Panc1 (cell line): Measurements from ENCODE around the gene MRPL43. TPM values are rescaled to one million over a fixed set of nuclear protein-coding genes. Genes with fewer than 3 reads are reported as not detected.

Source experiments
- ATAC-seq: fragments of 200-7000 bp; cut with Tn5 transposase; 2 replicates; pipeline ENCODE4 v1.9.1; 2020; ENCODE audit warnings: mild to moderate bottlenecking, moderate library complexity
- BruUV-seq: library from RNA; stranded (reverse); fragments of 400-500 nt; replicated peaks from 2 replicates; lab custom pipeline; 2021; lab: Mats Ljungman, UMichigan
- CTCF ChIA-PET: fragments of 300-600 bp; sonication (Branson Sonifier 250); formaldehyde crosslinking; loops from one replicate; lab custom pipeline; 2022; ENCODE audit warnings: antibody characterized with exemption; lab: Charles Lee
- POLR2A ChIA-PET: fragments of 300-600 bp; sonication (Branson Sonifier 250); formaldehyde crosslinking; loops from one replicate; lab custom pipeline; 2022; ENCODE audit warnings: antibody characterized with exemption; lab: Charles Lee
- DNase-seq: peaks from one replicate; pipeline ENCODE4 v3.0.0-alpha.2; 2010; ENCODE audit warnings: low read depth, low spot score
- H3K27ac ChIP-seq: 2 replicates; pipeline ENCODE4 v1.5.1; 2011; ENCODE audit warnings: mild to moderate bottlenecking, low read length, inconsistent platforms
- H3K27me3 ChIP-seq: fragments of 200-500 bp; sonication (Bioruptor generic); 2 replicates; pipeline ENCODE4 v1.6.0; 2014; ENCODE audit warnings: low read length, inconsistent platforms; ENCODE audit not compliant: control insufficient read depth, insufficient read depth
- H3K36me3 ChIP-seq: fragments of 200-500 bp; sonication (Bioruptor generic); 2 replicates; pipeline ENCODE4 v1.5.1; 2014; ENCODE audit warnings: inconsistent platforms, mild to moderate bottlenecking, low read length, moderate library complexity; ENCODE audit not compliant: control insufficient read depth, insufficient read depth
- H3K4me1 ChIP-seq: 2 replicates; pipeline ENCODE4 v1.5.1; 2011; ENCODE audit warnings: inconsistent platforms, mild to moderate bottlenecking, low read length, moderate library complexity; ENCODE audit not compliant: control insufficient read depth, insufficient read depth
- H3K4me3 ChIP-seq, 2 experiments: 2 replicates each; pipeline ENCODE4 v1.5.1; 2011 to 2012; ENCODE audit warnings: low read depth in 2 of 2, low read length in 2 of 2, mild to moderate bottlenecking in 2 of 2, inconsistent platforms in 1 of 2, moderate library complexity in 1 of 2
- H3K9me3 ChIP-seq: fragments of 200-500 bp; sonication (Bioruptor generic); 2 replicates; pipeline ENCODE4 v1.5.1; 2014; ENCODE audit warnings: low read depth, mild to moderate bottlenecking, inconsistent platforms, low read length, moderate library complexity; ENCODE audit not compliant: control insufficient read depth, insufficient read depth
- POLR2AphosphoS5 ChIP-seq: IDR thresholded peaks from 2 replicates; pipeline ENCODE4 v1.6.1; 2012; ENCODE audit warnings: mild to moderate bottlenecking, low read depth, low read length, moderate library complexity
- SIN3A ChIP-seq: IDR thresholded peaks from 2 replicates; pipeline ENCODE4 v1.6.1; 2012; ENCODE audit warnings: low read depth, mild to moderate bottlenecking, low read length, moderate library complexity, borderline replicate concordance; ENCODE audit not compliant: insufficient read depth
- TCF7L2 ChIP-seq: IDR thresholded peaks from 2 replicates; pipeline ENCODE4 v1.6.1; 2011; ENCODE audit warnings: mild to moderate bottlenecking, low read depth, low read length, inconsistent platforms
- in situ Hi-C: cut with HindIII; loops from 2 replicates; pipeline ENCODE4 v1.10.0; 2016; ENCODE audit warnings: low sequenced_read_pairs, low pct_unique_long_range_greater_than_20kb
- intact Hi-C: fragments of 100-400 bp; cut with micrococcal nuclease; formaldehyde crosslinking; loops from one replicate; pipeline ENCODE4 v1.10.0; 2022; ENCODE audit not compliant: unreplicated experiment
- total RNA-seq: library from RNA; stranded (reverse); gene quantifications from one replicate; pipeline ENCODE4 v1.2.1, GENCODE V29; 2021; ENCODE audit not compliant: unreplicated experiment
- TF ChIP-seq, protein P1 (sequence below): fragments of 450-650 bp; IDR thresholded peaks from 2 replicates; pipeline ENCODE4 v1.5.1; 2017; ENCODE audit warnings: mild to moderate bottlenecking
- TF ChIP-seq, protein P2 (sequence below), 2 experiments: IDR thresholded peaks; 2 replicates each; pipeline ENCODE4 v1.6.1; 2011 to 2012; ENCODE audit warnings: low read depth in 2 of 2, control low read depth in 1 of 2, low read length in 1 of 2, mild to moderate bottlenecking in 1 of 2, moderate library complexity in 1 of 2; ENCODE audit not compliant: insufficient read depth in 1 of 2

Gene MRPL43
- total RNA-seq, 1 experiment from 2014 or later, result 108 TPM

- in situ Hi-C loops, result no loop called here
- Histone ChIP-seq H3K4me3 (no peak overlapping the region), H3K9me3 (no peaks in the 10 kb centered on the region), H3K27ac (no peak overlapping the region), H3K4me1 (no peaks in the 10 kb centered on the region), H3K36me3 (no peaks in the 10 kb centered on the region), H3K27me3 (no peaks in the 10 kb centered on the region)
- intact Hi-C loops, result no loop called here
- POLR2A ChIA-PET, result no interaction called here
- CTCF ChIA-PET, result no interaction called here
- no TSS peak for BruUV-seq
- no peak for DNase-seq
- TF ChIP-seq POLR2AphosphoS5 (no peak), SIN3A (no peak), TCF7L2 (no peak)
- TF ChIP-seq, protein P1, sequence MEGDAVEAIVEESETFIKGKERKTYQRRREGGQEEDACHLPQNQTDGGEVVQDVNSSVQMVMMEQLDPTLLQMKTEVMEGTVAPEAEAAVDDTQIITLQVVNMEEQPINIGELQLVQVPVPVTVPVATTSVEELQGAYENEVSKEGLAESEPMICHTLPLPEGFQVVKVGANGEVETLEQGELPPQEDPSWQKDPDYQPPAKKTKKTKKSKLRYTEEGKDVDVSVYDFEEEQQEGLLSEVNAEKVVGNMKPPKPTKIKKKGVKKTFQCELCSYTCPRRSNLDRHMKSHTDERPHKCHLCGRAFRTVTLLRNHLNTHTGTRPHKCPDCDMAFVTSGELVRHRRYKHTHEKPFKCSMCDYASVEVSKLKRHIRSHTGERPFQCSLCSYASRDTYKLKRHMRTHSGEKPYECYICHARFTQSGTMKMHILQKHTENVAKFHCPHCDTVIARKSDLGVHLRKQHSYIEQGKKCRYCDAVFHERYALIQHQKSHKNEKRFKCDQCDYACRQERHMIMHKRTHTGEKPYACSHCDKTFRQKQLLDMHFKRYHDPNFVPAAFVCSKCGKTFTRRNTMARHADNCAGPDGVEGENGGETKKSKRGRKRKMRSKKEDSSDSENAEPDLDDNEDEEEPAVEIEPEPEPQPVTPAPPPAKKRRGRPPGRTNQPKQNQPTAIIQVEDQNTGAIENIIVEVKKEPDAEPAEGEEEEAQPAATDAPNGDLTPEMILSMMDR, result no peak
- TF ChIP-seq, protein P2, sequence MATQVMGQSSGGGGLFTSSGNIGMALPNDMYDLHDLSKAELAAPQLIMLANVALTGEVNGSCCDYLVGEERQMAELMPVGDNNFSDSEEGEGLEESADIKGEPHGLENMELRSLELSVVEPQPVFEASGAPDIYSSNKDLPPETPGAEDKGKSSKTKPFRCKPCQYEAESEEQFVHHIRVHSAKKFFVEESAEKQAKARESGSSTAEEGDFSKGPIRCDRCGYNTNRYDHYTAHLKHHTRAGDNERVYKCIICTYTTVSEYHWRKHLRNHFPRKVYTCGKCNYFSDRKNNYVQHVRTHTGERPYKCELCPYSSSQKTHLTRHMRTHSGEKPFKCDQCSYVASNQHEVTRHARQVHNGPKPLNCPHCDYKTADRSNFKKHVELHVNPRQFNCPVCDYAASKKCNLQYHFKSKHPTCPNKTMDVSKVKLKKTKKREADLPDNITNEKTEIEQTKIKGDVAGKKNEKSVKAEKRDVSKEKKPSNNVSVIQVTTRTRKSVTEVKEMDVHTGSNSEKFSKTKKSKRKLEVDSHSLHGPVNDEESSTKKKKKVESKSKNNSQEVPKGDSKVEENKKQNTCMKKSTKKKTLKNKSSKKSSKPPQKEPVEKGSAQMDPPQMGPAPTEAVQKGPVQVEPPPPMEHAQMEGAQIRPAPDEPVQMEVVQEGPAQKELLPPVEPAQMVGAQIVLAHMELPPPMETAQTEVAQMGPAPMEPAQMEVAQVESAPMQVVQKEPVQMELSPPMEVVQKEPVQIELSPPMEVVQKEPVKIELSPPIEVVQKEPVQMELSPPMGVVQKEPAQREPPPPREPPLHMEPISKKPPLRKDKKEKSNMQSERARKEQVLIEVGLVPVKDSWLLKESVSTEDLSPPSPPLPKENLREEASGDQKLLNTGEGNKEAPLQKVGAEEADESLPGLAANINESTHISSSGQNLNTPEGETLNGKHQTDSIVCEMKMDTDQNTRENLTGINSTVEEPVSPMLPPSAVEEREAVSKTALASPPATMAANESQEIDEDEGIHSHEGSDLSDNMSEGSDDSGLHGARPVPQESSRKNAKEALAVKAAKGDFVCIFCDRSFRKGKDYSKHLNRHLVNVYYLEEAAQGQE (IDR thresholded peaks at IDR 0.05; ENCODE audit: insufficient read depth in 1 of 2, low read depth in 2 of 2, low read length in 1 of 2), result no peak
- ATAC-seq, result no peak
Observed at GRCh38 chr10:100979791-100980272, 7.5 kb downstream of the MRPL43 start.

DNA sequence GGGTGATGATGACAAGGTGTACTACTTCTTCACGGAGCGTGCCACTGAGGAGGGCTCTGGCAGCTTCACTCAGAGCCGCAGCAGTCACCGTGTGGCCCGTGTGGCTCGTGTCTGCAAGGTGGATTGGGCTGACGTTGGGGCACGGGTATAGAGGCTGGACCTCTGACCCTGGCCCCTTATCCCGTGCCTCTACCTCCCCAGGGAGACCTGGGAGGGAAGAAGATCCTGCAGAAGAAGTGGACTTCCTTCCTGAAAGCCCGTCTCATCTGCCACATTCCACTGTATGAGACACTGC is 8.4 kb downstream of the MRPL43 start:
- Histone ChIP-seq H3K9me3 (no peaks in the 10 kb centered on the region), H3K4me1 (no peaks in the 10 kb centered on the region), H3K36me3 (no peaks in the 10 kb centered on the region), H3K27me3 (no peaks in the 10 kb centered on the region), H3K4me3 (no peak overlapping the region), H3K27ac (no peak overlapping the region)
- ATAC-seq, result no peak
- TF ChIP-seq POLR2AphosphoS5 (no peak), SIN3A (no peak), TCF7L2 (no peak)
- TF ChIP-seq, protein P2 (IDR thresholded peaks at IDR 0.05; ENCODE audit: insufficient read depth in 1 of 2, low read depth in 2 of 2, low read length in 1 of 2), result no peak
- TF ChIP-seq, protein P1, result no peak
- no peak for DNase-seq
- POLR2A ChIA-PET, result no interaction called here
- in situ Hi-C loops (no loop called here), intact Hi-C loops (no loop called here)
- CTCF ChIA-PET, result no interaction called here
- BruUV-seq, result no TSS peak
